Hindlimb muscle (tissue), 1 donor: ENCODE measurements around the gene SLC35G4. TPM values are rescaled to one million over a fixed set of nuclear protein-coding genes. Genes with fewer than 3 reads are reported as not detected.
"Not testable (repeated sequence)": the region's sequence is repeated elsewhere in the genome, so short reads cannot be mapped to it uniquely, and the experiment has no call there.

Source experiments
- DNase-seq: peaks from one replicate; pipeline ENCODE4 v3.0.0-alpha.2; 2013
- polyA plus RNA-seq: library from polyadenylated mRNA; unstranded; fragments of 120-200 nt; gene quantifications from one replicate; pipeline ENCODE4 v1.2.1, GENCODE V29; 2013; ENCODE audit not compliant: insufficient read length

The SLC35G4 gene
- not detected for polyA plus RNA-seq

- DNase-seq, result not testable (repeated sequence)
Observed at GRCh38 chr18:11609488-11609887, at the start of gene SLC35G4. Gene SLC35G4, plus strand, starts transcription at chr18:11609596. Its CDS starts 0 bp downstream, at chr18:11609596.

DNA sequence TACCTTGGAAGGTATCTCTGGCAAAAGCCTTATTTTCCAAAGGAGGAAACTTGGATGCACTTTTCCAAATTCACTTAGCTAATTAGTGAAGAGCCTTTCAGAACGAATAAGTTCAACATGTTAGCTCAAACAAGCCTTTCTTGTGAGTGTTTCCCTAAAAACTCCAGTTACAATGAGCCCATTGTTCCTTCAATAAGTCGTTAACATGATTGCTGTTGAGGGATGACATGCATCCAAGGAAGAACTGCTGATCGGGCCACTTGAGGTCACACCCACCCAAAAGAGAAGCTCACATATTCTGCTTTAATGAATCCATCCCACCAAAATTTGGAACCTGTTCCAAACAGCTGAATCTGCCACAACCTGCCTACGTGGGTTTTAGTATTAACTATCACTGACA lies 48.1 kb upstream of the SLC35G4 start:
- no peak for DNase-seq

DNA sequence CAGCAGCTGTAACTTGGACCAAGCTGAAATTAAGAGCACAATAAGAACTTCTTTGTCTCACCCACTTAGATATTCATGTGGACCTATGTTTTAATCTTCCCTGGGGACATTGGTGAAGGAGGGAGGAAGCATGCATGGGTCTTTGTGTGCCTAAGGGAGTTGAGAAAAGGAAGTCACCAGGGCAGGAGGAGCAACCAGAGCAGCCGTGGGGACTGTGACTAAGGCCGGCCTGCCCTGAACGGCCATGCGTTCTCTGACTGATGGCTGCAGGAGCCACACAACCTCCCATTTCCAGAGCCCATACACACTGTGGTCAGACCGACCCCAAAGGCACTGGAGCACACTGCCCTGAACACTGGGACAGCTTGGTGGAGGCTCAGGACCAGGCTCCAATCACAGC lies 43.7 kb upstream of the SLC35G4 start:
- no peak for DNase-seq

GRCh38 chr18:11566236-11566965 lies 43.0 kb upstream of the SLC35G4 start:
- DNase-seq, result no peak

GRCh38 chr18:11567396-11567795 lies 42.0 kb upstream of the SLC35G4 start:
- DNase-seq, result no peak

- DNase-seq, result no peak
Observed at GRCh38 chr18:11570073-11570588, 39.3 kb upstream of the SLC35G4 start.

GRCh38 chr18:11570769-11571412 lies 38.5 kb upstream of the SLC35G4 start:
- DNase-seq, result no peak

DNA sequence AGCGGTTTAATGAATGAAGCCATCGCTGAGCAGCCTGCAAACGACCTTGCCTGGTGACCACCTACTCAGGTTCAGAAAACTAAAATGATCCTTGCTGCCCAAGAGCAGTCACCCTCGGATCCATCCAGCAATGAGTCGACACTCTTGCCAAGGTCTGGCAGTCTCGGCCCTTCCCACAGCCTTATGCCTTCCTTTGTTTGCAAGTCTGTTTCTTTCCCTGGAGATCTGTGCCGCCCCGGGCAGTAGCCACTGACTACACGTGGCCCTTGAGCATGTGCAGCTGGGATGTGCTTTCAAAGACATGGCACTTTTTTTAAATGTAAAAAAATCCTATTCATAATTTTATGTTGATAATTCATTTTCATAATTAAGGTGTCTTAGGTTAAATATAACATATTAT lies 37.2 kb upstream of the SLC35G4 start:
- DNase-seq, result no peak

DNA sequence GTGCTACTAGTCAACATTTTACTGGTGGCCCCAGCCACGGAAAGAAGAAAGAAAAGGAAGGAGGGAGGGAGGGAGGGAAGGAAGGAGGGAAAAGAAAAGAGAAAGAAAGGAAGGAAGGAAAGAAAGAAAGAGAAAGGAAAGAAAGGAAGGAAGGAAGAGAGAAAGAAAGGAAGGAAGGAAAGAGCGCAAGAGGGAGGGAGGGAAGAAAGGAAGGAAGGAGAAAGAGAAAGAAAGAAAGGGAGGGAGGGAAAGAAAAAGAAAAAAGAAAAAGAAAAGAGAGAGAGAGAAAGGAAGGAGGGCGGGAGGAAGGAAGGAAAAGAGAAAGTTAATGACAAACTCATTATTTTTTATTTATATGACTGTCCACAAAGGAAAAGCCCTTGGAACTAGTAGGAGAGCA lies 34.9 kb upstream of the SLC35G4 start:
- no peak for DNase-seq

GRCh38 chr18:11577271-11578112 lies 31.9 kb upstream of the SLC35G4 start:
- no peak for DNase-seq

DNA sequence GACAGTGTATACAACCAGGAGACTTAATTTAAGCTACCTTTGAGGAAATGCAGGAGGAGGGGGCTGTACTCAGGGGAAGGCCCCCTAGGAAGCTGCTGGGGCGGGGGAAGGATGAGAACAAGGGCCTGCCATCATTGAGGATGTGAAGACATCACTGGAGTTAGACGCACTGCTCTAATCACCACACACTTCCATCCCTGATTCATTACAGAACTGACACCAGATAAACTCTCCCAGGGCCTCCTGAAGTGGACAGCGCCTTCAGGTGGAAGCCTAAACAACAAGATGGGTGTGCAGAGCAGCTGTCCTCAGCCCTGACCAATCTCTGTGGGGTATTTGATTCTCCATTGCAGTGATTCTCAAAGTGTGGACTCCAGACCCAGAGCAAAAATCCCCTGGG lies 30.6 kb upstream of the SLC35G4 start:
- DNase-seq, result no peak

DNA sequence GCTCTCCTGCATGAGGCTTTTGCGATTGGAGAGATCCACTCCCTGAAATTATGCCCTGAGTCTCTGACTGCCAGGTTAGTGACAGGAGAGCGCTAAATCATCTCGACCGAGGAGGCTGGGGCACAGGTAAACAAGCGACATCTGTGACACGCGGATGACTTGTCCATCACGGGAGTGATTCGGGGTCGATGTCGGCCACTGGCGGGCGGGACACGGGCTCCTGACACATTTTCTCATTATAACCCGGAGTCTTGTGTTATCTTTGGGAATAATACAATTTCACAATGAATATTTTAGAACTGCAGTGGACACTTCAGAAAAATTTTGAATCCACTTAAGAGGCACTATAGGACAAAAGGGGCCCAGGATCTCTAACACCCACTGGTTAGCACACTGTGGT lies 29.5 kb upstream of the SLC35G4 start:
- no peak for DNase-seq

- DNase-seq, result no peak
Observed at GRCh38 chr18:11581286-11581685, 28.1 kb upstream of the SLC35G4 start.

DNA sequence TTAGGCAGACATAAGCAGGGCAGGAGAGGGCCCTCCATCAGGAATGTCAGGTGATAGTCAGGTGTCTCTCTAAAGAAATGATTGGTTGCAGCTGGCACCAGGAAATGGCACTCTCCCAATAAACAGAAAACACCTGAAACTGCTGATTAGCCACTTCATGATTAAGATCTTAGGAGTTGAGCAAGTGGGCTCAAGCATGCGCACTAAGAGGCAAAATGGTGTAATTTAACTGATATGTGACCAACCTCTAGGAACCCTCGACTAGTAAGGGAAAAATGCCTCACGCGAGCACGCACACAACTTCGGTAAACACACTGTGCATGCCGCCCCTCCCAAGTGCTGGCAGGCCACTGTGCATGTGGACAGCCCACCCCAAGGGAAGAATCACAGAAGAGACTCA lies 23.8 kb upstream of the SLC35G4 start:
- no peak for DNase-seq

- DNase-seq, result no peak
Observed at GRCh38 chr18:11586896-11587295, 22.5 kb upstream of the SLC35G4 start.

DNA sequence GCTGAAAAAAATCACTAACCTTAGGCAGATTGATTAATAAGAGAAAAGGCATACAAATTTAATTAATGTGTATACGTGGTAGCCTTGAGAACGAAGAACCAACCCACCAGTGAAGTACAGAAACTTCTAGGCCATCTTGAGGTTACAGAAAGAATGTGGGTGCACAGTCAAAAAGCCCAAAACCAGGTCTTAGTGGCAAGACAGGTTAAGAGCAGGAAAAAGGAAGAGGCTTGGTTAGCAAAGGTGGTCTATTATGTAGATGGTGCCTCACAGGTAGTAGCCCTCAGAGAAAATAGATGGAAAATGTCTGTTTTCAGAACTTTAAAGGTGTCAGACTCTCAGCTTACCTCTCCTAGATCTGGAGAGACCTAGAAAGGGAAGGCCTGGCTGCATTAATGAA lies 22.0 kb upstream of the SLC35G4 start:
- no peak for DNase-seq

GRCh38 chr18:11587846-11588245 lies 21.6 kb upstream of the SLC35G4 start:
- no peak for DNase-seq

- no peak for DNase-seq
Observed at GRCh38 chr18:11591957-11592356, 17.4 kb upstream of the SLC35G4 start.

DNA sequence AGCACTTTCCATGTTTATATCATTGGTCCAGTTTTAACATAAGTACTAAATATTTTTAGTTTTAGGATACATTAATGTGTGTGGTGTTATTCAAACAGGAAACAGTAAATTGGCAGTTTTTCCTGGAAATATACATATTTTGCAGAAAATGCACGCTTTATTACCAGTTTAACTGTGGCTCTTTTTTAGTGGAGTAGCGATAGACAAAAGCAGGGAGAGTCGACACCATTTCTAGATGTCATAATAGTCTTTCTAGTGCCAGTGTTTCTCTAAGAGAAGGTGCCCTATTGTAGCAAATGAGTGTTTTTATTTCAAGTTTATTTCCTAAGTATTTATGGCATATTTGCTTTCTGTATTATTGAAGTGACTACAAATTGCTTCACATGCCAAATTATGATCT lies 9.1 kb upstream of the SLC35G4 start:
- no peak for DNase-seq

GRCh38 chr18:11607906-11608305 lies 1.5 kb upstream of the SLC35G4 start:
- no peak for DNase-seq

- not testable (repeated sequence) for DNase-seq
Observed at GRCh38 chr18:11608618-11609017, 778 bp upstream of the SLC35G4 start.

DNA sequence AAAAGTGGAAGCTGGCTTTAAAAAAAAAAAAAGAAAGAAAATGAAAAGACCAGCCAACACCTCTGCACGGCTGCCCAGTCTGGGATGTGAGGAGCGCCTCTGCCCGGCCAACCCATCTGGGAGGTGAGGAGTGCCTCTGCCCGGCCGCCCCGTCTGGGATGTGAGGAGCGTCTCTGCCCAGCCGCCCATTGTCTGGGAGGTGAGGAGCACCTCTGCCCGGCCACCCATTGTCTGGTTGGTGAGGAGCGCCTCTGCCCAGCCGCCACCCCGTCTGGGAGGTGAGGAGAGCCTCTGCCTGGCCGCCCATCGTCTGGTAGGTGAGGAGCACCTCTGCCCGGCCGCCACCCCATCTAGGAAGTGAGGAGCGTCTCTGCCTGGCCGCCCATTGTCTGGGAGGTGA lies 3.7 kb downstream of the SLC35G4 start:
- DNase-seq, result not testable (repeated sequence)

DNA sequence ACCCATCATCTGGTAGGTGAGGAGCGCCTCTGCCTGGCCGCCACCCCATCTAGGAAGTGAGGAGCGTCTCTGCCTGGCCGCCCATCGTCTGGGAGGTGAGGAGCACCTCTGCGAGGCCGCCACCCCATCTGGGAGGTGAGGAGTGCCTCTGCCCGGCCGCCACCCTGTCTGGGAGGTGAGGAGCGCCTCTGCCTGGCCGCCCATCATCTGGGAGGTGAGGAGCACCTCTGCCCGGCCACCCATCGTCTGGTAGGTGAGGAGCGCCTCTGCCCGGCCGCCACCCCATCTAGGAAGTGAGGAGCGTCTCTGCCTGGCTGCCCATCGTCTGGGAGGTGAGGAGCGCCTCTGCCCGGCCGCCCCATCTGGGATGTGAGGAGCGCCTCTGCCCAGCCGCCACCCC lies 4.2 kb downstream of the SLC35G4 start:
- not testable (repeated sequence) for DNase-seq
